Right renal pelvis (tissue), 4 donors: Measurements from ENCODE around the gene ZFR. TPM values are rescaled to one million over a fixed set of nuclear protein-coding genes. Genes with fewer than 3 reads are reported as not detected.
"Not testable (repeated sequence)": the region's sequence is repeated elsewhere in the genome, so short reads cannot be mapped to it uniquely, and the experiment has no call there.

Experiments
- DNase-seq, 4 donors: peaks; one replicate each; pipeline ENCODE4 v3.0.0-alpha.2; 2013; ENCODE audit warnings: low read depth in 4 of 4, low spot score in 3 of 4, missing footprints in 1 of 4
- polyA plus RNA-seq, 4 donors: library from polyadenylated mRNA; unstranded; fragments of 120-200 nt; gene quantifications; one replicate each; pipeline ENCODE4 v1.2.1, GENCODE V29; 2013; ENCODE audit not compliant: insufficient read length in 4 of 4

ZFR gene
- polyA plus RNA-seq, 4 donors: 106 to 123 (median 120) TPM

DNA sequence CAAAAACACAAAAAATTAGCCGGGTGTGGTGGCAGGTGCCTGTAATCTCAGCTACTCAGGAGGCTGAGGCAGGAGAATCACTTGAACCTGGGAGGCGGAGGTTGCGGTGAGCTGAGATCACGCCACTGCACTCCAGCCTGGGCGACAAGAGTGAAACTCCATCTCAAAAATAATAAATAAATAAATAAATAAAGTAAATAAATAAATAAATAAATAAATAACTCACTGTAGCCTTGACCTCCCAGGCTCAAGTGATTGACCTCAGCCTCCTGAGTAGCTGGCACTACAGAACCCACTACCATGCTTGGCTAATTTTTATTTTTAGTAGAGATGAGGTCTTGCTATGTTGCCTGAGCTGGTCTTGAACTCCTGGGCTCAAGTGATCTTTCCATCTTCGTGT lies 77.3 kb downstream of the ZFR start:
- not testable (repeated sequence) for DNase-seq

GRCh38 chr5:32365623-32366022 lies 78.9 kb downstream of the ZFR start:
- no peak for DNase-seq

DNA sequence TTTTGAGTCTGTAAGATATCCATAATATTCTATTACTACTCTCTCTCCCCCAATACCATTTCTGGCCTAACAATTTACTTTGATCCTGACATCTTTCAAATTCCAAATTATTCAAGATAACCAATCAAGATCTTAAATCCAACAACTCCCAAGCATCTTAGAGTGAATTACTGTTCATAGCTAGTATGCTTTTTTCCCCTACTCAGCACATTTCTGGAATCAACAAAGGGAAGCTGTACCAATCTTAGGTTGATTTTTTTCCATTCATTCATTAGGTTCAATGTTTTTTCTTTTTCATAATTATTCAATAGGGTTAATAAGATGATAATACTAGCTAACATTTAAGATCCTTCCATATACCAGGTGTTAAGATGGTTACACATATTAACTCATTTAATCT lies 81.5 kb downstream of the ZFR start:
- DNase-seq: no peak

DNA sequence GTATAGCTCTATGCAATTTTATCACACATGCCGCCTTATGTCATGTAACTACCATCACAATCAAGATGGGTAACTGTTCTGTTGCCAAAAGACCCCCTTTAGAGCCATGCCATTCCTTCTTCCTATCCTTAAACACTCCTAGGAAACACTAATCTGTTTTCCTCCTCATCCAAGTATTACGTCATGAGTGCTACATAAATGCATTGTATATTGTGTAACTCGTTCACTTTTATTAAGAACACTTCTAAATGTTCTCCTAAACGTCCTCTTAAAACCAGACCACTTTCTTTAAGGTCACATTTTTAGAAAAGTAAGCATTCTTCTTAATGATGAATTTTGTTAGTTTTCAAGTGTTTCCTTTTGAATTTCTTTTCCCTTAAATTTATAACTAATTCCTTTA lies 82.0 kb downstream of the ZFR start:
- DNase-seq: no peak

DNA sequence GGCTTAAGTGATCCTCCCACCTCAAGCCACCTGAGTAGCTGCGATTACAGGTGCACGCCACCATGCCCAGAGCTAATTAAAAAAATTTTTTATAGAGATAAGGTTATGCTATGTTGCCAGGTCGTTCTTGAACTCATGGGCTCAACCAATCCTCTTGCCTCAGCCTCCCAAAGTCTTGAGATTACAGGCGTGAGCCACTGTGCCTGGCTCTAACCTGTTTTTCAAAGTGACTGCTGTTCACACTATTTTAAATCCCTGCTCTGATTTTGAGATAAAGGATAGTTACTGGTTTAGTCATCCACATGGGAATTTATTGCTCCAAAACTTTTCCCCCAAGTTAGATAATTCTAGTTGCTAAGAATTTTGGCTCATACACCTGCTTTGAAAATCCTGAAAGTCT lies 83.6 kb downstream of the ZFR start:
- DNase-seq: no peak

GRCh38 chr5:32358611-32359010 lies 85.9 kb downstream of the ZFR start:
- DNase-seq: no peak

- no peak for DNase-seq
These were observed 86.9 kb downstream of the ZFR start for GRCh38 chr5:32357658-32358057.

DNA sequence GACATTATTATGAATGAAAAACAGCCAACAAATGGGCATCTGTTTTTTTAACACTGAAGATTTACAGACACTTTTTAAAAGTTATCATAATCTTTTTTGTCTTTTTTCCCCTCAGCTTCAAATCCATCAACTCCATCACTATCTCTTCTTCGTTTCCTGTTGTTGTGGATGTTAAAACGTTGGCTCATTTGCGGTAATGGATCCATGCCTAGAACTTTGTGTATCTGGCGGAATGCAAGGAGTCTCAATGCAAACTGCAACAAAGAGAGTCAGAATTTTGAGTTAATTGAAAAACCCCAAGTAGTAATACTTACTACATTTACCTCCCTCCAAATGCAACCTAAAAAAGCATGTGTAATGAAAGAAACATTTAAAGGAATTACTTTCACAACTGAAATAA lies 88.9 kb downstream of the ZFR start:
- no peak for DNase-seq

DNA sequence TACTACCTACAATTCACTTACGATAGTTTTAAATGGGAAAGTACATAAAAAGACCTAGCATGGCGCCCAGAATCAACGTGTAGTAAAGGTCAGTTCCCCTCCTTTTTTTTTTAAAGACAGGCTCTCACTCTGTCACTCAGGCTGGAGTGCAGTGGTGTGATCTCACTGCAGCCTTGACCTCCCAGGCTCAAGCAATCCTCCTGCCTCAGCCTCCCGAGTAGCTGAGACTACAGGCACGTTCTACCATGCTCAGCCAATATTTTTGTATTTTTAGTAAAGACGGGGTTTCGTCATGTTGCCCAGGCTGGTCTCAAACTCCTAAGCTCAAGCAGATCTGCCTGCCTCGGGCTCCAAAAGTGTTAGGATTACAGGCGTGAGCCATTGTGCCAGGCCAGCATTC lies 91.1 kb downstream of the ZFR start:
- no peak for DNase-seq

DNA sequence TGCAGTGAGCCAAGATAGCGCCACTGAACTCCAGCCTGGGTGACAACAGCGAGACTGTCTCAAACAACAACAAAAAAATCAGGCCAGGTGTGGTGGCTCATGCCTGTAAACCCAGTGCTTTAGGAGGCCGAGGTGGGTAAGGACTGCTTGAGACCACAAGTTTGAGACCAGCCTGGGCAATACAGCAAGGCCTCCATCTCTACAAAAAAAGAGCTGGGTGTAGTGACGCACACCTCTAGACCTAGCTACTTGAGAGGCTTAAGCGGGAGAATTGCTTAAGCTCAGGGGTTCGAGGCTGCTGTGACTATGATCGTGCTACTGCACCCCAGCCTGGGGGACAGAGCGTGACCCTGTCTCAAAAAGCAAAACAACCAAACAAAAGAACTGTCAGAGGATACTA lies 91.9 kb downstream of the ZFR start:
- DNase-seq: no peak

DNA sequence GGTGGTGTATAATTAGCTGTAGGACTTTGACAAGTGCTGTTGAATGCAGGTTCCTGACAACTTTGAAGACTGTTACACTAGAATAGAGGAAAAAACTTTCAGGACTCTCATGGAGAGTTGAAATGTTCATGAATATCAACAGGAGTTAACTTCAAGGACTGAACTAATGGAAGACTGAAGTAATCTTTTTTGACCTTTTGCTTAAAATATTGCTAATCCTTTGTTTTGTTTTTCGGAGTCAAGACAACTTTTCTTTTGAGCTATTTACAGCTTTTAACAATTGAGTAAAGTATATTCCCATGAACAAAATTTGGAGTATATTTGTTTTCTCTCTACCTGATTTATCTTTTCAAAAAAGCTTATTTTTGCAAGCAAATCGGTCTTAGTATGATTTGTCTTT lies 97.7 kb downstream of the ZFR start:
- no peak for DNase-seq

DNA sequence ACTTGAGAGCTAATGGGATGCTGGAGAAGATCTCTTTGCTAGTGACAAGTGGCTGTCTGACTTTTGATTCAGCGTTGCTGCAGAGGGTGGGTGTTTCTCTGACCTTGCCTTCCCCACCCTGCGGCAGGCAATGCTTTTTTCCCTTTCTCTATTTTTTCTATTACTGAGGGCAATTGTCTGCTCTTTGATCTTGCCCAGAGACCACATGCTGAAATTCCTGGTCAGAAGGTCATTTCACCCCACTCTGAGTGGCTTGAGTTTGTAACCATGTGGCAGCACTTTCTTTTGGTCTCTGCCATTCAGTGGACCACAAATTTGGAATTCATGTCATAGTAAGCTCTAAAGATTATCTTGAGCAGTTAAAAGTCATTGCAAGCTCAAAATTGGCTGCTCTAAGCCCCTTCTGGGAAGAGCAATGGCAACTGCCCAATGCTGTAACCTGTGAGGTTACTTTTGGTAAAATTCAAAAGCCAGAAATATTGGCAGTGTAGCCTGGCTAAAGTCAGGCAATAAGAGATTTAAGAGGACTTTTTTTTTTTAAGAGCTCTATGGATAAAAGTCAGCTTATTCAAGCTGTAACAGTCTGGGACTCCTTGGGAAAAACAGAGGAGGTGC lies 101.4 kb downstream of the ZFR start:
- DNase-seq: no peak

DNA sequence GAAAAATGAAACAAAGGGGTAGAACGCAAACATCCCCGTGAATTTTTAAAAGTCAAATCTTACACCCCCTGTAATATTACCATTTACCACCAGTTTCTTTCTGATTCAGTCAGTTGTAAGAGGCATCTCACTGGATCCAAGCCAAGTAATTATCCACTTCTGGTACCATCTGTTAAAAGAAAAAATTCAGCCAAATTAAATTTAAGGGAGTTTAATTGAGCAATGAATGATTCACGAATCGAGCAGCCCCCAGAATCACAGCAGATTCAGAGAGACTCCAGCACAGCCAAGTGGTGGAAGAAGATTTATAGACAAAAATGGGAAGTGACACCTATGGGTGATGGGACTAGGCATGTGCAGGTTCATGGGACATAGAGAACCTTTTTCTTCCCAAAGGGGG lies 101.9 kb downstream of the ZFR start:
- no peak for DNase-seq

DNA sequence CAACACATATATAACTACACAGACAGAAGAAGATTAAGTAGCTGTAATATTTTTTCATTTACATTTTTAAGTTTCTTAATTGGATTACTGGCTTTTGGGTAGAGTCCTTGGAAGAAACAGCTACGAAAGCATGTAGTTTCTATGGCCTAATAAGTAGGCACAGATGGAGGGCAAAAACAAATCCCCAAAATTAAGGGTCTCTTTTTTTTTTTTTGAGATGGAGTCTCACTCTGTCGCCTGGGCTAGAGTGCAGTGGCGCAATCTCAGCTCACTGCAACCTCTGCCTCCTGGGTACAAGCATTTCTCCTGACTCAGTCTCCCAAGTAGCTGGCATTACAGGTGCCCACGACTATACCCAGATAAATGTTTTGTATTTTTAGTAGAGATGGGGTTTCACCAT lies 104.7 kb downstream of the ZFR start:
- no peak for DNase-seq

DNA sequence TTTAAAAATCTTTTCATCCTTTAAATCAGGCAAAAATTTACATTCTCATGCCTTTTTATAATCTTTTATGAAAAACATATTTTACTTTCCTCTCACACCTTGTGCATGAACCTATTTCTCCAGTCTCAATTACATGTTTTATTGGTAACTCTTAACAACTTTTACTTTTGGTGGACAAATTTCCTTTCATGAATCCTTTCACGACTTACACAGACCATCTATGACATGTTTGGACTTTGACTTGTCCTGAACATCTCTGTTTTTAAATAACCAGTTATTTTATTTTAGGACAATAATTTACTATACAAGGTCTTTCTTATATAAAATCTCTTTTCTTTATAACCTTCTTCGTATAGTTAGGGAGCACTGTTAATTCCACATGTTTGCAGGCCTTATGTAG lies 105.3 kb downstream of the ZFR start:
- no peak for DNase-seq

DNA sequence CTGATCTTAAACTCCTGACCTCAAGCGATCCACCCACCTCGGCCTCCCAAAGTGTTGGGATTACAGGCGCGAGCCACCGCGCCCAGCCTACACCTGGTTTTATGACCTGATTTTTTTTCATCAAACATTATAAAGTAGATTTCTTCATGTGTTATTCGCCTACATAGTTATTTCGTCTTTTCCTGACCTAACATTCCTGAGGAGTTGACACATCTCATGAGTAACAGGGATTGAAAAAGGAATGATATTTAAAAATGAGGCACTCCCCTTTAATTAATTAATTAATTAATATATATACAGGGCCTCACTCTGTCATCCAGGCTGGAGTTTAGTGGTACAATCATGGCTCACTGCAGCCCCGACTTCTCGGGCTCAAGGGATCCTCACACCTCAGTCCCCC lies 111.6 kb downstream of the ZFR start:
- no peak for DNase-seq

DNA sequence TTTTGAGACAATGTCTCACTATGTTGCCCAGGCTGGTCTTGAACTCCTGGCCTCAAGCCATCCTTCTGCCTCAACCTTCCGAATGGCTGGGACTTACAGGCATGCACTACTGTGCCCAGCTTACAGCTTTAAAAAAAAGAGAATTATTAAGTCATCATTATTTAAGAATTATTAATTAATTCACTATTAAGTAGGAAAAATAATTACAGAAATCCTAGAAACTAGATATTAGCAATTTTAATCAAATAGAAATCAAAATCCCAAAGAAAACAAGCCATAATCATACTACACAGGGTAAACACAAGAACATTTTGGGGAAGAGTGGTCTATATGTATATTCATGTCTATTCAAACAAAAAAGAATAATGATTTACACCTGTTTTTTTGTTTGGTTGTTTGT lies 112.2 kb downstream of the ZFR start:
- DNase-seq: no peak

DNA sequence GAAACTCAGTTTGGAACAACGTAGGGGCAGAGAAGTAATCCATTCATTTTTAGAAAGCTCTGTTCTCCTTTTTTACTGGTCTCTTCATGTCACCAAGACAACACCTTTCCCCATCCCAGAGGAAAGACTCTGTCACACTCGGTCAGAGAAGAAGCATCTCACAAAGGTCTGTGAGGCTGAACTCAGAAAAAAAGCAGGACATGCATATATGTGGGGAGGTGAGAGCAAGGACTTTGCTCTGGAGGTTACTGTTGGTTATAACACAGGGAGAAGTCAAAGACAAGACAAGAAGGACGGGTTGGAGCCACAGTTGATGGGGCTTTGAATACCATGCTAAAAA lies 112.6 kb downstream of the ZFR start:
- DNase-seq: no peak

- no peak for DNase-seq
These were observed 113.2 kb downstream of the ZFR start for GRCh38 chr5:32331217-32331934.

GRCh38 chr5:32330126-32330971 lies 114.2 kb downstream of the ZFR start:
- DNase-seq: no peak

- DNase-seq: no peak
These were observed 115.1 kb downstream of the ZFR start for GRCh38 chr5:32329395-32329834.

DNA sequence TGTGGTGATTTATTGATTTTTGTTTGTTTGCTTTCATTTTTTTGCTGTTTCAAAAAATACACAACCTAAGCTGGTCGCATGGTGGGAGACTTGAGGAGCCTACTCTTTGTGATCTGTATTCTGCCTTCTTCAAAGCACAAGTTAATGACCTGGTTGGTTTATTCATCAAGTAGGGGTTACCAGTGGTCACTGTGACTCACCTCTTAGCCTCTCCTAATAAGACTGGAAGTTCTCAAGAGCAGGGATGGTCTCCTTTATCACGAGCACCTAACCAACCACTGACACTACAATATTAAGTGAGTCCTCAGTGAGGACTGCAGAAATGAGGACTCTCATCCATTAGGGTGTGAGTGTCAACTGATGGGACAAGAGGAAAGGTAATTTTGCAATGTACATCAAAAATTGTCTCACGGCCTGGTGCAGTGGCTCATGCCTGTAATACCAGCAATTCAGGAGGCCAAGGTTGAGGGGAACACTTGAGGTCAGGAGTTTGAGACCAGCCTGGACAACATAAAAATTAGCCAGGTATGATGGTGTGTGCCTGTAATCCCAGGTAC lies 118.2 kb downstream of the ZFR start:
- no peak for DNase-seq
